ENCODE measurements around the gene CFAP92.

Gene CFAP92

GRCh38 chr3:129025108-129025507 is 31.2 kb upstream of the CFAP92 start:
- DNase-seq = no peak

- DNase-seq = no peak
Measured at GRCh38 chr3:129023909-129024308, 30.0 kb upstream of the CFAP92 start.

- no peak for DNase-seq
Measured at GRCh38 chr3:129023008-129023358, 29.1 kb upstream of the CFAP92 start.

- DNase-seq = no peak
Measured at GRCh38 chr3:129022114-129023007, 28.5 kb upstream of the CFAP92 start.

- no peak for DNase-seq
Measured at GRCh38 chr3:129021140-129021551, 27.3 kb upstream of the CFAP92 start.

GRCh38 chr3:129020691-129021090 is 26.8 kb upstream of the CFAP92 start:
- DNase-seq = no peak

- no peak for DNase-seq
Measured at GRCh38 chr3:129019266-129019665, 25.4 kb upstream of the CFAP92 start.

- DNase-seq = no peak
Measured at GRCh38 chr3:129018751-129019150, 24.9 kb upstream of the CFAP92 start.

GRCh38 chr3:129018271-129018670 is 24.4 kb upstream of the CFAP92 start:
- no peak for DNase-seq

GRCh38 chr3:129017484-129017899 is 23.6 kb upstream of the CFAP92 start:
- no peak for DNase-seq

GRCh38 chr3:129016720-129017483 is 23.0 kb upstream of the CFAP92 start:
- no peak for DNase-seq

GRCh38 chr3:129016356-129016719 is 22.5 kb upstream of the CFAP92 start:
- no peak for DNase-seq

- no peak for DNase-seq
Measured at GRCh38 chr3:129015388-129016105, 21.7 kb upstream of the CFAP92 start.

- no peak for DNase-seq
Measured at GRCh38 chr3:129014793-129015345, 21.0 kb upstream of the CFAP92 start.

- DNase-seq = no peak
Measured at GRCh38 chr3:129014148-129014547, 20.3 kb upstream of the CFAP92 start.

GRCh38 chr3:129013491-129013891 is 19.6 kb upstream of the CFAP92 start:
- DNase-seq = no peak

GRCh38 chr3:129010310-129010956 is 16.6 kb upstream of the CFAP92 start:
- no peak for DNase-seq

GRCh38 chr3:129009266-129009665 is 15.4 kb upstream of the CFAP92 start:
- DNase-seq = no peak

GRCh38 chr3:129007792-129008191 is 13.9 kb upstream of the CFAP92 start:
- no peak for DNase-seq

GRCh38 chr3:129006864-129007263 is 13.0 kb upstream of the CFAP92 start:
- DNase-seq = no peak

GRCh38 chr3:129005526-129006303 is 11.8 kb upstream of the CFAP92 start:
- no peak for DNase-seq
